ENCODE data around the gene TBPL1.
A peak's percentile ranks its signal among the peaks of the same experiment; 100 is the strongest.

TBPL1 gene

GRCh38 chr6:133997267-133997666 is 44.2 kb downstream of the TBPL1 start:
- peaks cover 2% of the 10 kb centered on the region; the same call in 1 of the 2 replicates for H3K36me3 ChIP-seq (ENCODE audit: control insufficient read depth, insufficient read depth, low read length)
- TF ChIP-seq CTCF (IDR thresholded peaks at IDR 0.05; ENCODE audit: insufficient read depth, low read length, poor library complexity, severe bottlenecking): no peak
- H3K4me3 ChIP-seq (replicated peaks; ENCODE audit: low read depth, low read length): no peak overlapping the region
- no peaks in the 10 kb centered on the region for H3K27me3 ChIP-seq (replicated peaks; ENCODE audit: control insufficient read depth, insufficient read depth, low read length)
- DNase-seq (ENCODE audit: extremely low read depth, insufficient read length): no peak

GRCh38 chr6:133999305-133999704 is 46.3 kb downstream of the TBPL1 start:
- Histone ChIP-seq H3K36me3 (ENCODE audit: control insufficient read depth, insufficient read depth, low read length) (no peaks in the 10 kb centered on the region), H3K4me3 (replicated peaks; ENCODE audit: low read depth, low read length) (no peak overlapping the region), H3K27me3 (replicated peaks; ENCODE audit: control insufficient read depth, insufficient read depth, low read length) (no peaks in the 10 kb centered on the region)
- DNase-seq (ENCODE audit: extremely low read depth, insufficient read length): no peak
- TF ChIP-seq CTCF (IDR thresholded peaks at IDR 0.05; ENCODE audit: insufficient read depth, low read length, poor library complexity, severe bottlenecking): no peak

GRCh38 chr6:134000443-134000842 is 47.4 kb downstream of the TBPL1 start:
- DNase-seq (ENCODE audit: extremely low read depth, insufficient read length): no peak
- no peaks in the 10 kb centered on the region for H3K27me3 ChIP-seq (replicated peaks; ENCODE audit: control insufficient read depth, insufficient read depth, low read length)
- no peak for TF ChIP-seq CTCF (IDR thresholded peaks at IDR 0.05; ENCODE audit: insufficient read depth, low read length, poor library complexity, severe bottlenecking)

GRCh38 chr6:134002821-134003220 is 49.8 kb downstream of the TBPL1 start:
- DNase-seq (ENCODE audit: extremely low read depth, insufficient read length): no peak
- no peak for TF ChIP-seq CTCF (IDR thresholded peaks at IDR 0.05; ENCODE audit: insufficient read depth, low read length, poor library complexity, severe bottlenecking)
- Histone ChIP-seq H3K4me3 (replicated peaks; ENCODE audit: low read depth, low read length) (no peak overlapping the region), H3K27me3 (replicated peaks; ENCODE audit: control insufficient read depth, insufficient read depth, low read length) (no peaks in the 10 kb centered on the region), H3K36me3 (ENCODE audit: control insufficient read depth, insufficient read depth, low read length) (no peaks in the 10 kb centered on the region)

More at GRCh38 chr6:134000443-134000842, 47.4 kb downstream of the TBPL1 start:
- no peak overlapping the region for H3K4me3 ChIP-seq (replicated peaks; ENCODE audit: low read depth, low read length)
- H3K36me3 ChIP-seq (ENCODE audit: control insufficient read depth, insufficient read depth, low read length): no peaks in the 10 kb centered on the region

GRCh38 chr6:134003542-134003951 is 50.5 kb downstream of the TBPL1 start:
- no peaks in the 10 kb centered on the region for H3K27me3 ChIP-seq (replicated peaks; ENCODE audit: control insufficient read depth, insufficient read depth, low read length)
- no peak overlapping the region for H3K4me3 ChIP-seq (replicated peaks; ENCODE audit: low read depth, low read length)
- no peak for DNase-seq (ENCODE audit: extremely low read depth, insufficient read length)
- no peak for TF ChIP-seq CTCF (IDR thresholded peaks at IDR 0.05; ENCODE audit: insufficient read depth, low read length, poor library complexity, severe bottlenecking)
- H3K36me3 ChIP-seq (ENCODE audit: control insufficient read depth, insufficient read depth, low read length): no peaks in the 10 kb centered on the region

- no peak for DNase-seq (ENCODE audit: extremely low read depth, insufficient read length)
- Histone ChIP-seq H3K27me3 (replicated peaks; ENCODE audit: control insufficient read depth, insufficient read depth, low read length) (no peaks in the 10 kb centered on the region), H3K36me3 (ENCODE audit: control insufficient read depth, insufficient read depth, low read length) (no peaks in the 10 kb centered on the region), H3K4me3 (replicated peaks; ENCODE audit: low read depth, low read length) (no peak overlapping the region)
- TF ChIP-seq CTCF (IDR thresholded peaks at IDR 0.05; ENCODE audit: insufficient read depth, low read length, poor library complexity, severe bottlenecking): peak; percentile 14
These were observed 51.7 kb downstream of the TBPL1 start for GRCh38 chr6:134004714-134005113.
